HG03575 (cell line): Measurements from ENCODE around the gene NCKIPSD.

ENCODE experiments used
- ATAC-seq: cut with Tn5 transposase; IDR thresholded peaks from one replicate; pipeline ENCODE4 v1.9.1; 2021; ENCODE audit not compliant: unreplicated experiment, insufficient number of reproducible peaks, low FRiP score; ENCODE audit errors: extremely low read depth

The NCKIPSD gene

DNA sequence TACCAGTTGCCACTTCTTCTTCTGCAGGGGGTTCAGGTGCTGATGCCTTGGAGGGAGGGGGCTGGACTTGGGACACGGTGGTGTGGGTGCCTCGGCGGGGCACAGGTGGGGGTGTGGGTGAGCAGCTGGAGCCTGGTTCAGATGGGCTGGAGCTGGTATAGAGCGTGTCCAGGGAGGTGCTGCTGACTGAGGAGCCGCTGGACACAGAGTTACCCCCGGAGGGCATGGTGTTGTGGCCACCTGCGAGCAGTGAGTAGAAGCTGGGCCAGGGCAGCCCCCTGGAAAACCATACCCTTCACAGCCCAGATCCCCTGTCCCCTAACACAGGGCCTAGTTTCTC lies 4.2 kb downstream of the NCKIPSD start:
- no peak for ATAC-seq

DNA sequence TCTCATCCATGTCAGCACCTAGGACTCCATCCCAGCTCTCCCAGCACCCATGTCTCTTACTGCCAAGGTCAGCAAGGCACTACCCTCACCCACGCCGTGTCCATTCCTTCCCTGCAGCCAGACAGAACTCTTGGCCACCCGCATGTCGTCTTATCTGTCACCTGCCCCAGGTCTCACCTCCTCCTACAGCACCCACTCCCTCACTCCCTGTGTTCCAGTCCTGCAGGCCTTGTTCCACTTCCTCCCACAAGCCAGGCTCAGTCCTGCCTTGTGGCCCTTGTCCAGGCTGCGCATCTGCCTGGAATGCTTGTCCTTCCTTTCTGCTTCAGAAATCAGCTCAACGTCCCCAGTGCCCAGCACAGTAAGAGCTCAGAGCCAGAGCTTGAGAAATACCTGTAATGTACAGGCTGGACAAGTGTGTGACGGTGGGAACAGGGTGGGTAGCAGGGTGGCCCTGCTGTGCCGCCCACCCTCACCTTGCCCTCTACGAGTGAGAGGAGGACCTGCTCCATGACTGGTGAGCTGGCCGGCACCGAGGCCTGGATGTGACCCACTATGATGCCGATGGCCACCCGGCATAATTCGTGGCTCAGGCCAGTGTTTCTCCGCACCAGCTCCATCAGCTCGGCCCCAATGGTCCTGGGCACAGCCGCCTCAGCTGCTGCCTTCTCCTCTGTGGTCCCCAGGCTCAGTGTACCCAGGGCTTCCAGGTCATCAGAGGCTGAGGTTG lies 4.7 kb downstream of the NCKIPSD start:
- ATAC-seq: no peak

DNA sequence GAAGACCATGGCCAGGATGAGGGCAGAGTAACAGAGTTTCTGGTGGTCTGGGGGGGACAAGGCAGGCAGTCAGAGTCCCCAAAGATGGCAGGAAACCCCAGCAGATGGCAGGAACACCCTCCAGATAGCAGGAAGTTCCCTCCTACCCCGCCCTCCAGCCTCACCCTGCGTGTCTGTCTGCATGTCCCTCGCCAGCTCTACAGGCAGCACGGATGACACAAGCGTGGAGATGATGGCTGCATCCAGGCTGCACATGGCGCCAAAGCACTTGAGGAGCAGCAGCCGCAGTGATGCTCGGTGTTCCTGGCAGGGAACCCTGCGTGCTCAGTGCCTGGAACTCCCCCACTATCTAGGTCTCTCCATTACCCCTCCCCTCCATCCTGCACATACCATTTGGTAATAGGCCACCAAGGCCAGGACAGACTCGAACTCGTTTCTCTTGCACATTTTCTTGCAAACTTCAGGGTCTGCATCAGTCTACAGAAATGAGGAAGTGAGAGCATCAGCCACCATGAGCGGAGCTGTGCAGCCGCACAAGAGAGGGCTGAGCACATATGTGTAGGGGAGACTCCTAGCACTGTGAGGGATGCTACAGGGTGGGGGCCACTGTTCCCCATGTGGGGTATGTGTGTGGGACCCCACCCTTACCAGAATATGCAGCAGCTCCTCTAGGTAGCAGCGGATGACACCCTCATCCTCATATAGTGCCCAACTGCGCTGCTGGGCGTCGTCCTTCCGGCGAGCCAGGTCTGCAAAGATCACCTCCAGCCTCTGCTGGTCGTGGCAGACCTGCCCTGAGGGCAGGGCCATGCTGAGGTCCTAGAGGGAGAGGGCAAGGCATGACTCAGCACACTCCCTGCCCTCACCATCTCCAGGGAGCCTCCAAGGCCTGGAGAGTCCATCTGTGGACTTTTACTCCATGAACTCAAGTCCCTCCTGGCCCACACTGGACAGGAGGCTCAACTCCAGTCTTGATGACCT lies 6.0 kb downstream of the NCKIPSD start:
- ATAC-seq: no peak

DNA sequence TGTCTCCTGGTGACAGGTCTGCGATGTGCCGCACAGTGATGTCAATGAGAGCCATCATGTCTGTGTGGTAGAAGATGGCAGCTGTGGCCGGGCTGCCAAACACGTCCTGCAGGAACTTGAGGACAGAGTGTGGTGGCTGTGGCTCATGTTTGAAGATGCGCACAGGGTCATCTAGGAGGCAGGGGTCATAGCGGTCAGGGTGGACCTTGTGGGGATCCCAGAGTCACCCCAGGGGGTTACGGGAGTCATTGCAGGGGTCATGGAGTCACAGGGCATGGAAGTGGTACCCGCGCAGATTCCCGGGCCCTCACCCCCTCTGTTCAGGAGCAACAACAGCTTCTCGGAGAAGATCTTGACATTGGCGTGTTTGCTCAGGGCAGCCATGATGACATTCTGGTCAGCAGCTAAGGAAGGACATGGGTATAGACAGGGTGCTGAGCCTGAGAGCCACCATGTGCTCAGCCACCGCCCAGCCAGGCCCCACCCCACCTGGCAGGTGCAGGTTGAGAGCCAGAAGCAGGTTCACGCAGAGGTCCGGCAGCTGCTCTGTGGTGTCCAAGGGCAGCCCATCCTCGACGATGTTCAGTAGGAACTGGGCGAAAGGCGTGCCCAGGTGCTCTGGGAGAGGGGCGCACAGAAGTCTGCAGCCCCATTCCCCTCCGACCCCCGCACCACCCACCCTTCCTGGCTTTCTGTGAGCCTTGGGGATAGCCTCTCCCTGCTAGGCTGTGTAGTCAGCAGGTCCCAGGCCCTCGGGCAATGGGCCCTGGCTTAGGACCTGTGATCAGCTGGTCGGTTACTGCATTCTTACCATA lies 6.9 kb downstream of the NCKIPSD start:
- no peak for ATAC-seq

DNA sequence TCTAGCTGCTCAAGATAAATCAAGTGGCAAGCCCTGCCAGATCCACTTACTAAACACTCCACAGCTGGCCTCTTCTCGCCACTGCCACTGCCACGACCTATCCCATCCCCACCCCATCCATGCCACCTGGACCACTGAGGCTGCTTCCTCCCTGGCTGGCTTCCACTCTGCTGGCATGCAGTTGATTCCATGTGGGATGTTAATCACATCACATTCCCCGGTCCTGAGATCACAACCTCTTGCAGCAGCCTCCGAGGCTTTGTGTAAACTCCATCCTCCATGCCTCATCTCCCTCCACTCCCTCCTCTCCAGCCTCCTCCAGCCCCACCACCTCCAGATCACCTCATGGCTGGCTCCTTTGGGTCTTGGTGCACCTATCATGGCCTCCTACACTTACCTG lies 7.7 kb downstream of the NCKIPSD start:
- ATAC-seq: no peak

DNA sequence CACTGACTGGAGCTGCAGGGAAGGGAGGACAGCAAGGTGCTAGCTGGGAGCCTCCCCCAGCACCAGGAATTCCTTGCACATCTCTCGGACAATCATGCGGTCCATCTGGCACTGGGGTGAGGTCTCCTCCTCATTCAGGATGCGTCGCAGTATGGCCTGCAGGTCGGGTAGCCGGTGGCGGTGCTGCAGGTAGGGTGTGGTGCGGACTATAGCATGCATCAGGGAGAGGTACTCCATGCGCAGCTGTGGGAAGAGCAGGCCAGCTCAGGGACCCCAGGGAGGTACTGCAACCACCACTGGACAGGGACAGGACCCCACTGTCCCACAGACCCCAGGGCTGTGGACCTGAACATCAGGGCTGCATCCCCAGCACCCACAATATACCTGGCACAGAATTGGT lies 11.2 kb downstream of the NCKIPSD start:
- ATAC-seq: no peak

DNA sequence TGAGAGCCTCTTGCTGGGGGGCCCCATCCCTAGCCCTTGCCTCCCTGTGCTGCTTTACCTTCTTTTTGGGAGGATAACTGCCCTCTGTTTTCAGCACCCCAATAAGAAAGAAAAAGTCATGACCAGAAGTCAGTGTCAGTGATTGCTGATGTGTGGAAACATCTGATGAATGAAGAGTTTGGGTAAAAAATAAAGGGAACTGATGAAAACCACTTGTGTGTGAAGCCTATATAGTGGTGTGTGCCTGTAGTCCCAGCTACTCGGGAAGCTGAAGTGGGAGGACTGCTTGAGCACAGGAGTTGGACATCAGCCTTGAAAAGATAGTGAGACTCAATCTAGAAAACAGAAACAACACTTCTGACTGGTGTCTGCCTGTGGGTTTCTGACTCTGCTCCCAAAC lies 13.2 kb downstream of the NCKIPSD start:
- no peak for ATAC-seq

DNA sequence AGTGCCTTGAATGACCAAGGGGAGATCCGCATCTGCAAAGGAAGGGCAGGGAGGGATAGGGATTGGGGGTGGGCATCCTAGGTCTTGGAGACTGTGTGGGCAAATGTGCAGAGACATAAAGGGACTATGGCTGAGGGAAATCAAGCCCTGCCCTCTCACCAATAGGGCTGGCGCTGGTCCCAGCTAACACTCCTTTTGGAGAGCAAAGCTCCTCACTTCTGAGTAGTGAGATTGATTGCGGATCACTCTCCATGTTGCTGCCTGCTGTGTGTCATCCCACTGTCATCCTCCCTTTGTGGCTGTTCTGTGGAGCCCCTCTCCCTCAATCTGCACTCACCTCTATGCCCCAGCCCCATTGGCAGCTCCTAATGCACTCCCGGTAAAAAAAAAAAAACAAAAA lies 20.8 kb downstream of the NCKIPSD start:
- no peak for ATAC-seq

DNA sequence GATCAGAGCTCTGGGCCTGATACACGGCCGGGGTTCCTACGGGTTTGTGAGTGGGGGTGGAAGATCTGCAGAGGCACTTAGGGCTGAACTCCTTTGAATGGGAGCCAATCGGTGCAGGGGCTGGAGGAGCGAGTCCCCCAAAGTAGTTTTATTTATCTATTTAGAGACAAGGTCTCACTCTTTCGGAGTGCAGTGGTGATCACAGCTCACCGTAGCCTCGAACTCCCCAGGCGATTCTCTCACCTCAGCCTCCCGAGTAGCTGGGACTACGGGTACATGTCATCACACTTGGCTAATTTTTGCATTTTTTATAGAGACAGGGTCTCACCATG lies 21.4 kb downstream of the NCKIPSD start:
- no peak for ATAC-seq

DNA sequence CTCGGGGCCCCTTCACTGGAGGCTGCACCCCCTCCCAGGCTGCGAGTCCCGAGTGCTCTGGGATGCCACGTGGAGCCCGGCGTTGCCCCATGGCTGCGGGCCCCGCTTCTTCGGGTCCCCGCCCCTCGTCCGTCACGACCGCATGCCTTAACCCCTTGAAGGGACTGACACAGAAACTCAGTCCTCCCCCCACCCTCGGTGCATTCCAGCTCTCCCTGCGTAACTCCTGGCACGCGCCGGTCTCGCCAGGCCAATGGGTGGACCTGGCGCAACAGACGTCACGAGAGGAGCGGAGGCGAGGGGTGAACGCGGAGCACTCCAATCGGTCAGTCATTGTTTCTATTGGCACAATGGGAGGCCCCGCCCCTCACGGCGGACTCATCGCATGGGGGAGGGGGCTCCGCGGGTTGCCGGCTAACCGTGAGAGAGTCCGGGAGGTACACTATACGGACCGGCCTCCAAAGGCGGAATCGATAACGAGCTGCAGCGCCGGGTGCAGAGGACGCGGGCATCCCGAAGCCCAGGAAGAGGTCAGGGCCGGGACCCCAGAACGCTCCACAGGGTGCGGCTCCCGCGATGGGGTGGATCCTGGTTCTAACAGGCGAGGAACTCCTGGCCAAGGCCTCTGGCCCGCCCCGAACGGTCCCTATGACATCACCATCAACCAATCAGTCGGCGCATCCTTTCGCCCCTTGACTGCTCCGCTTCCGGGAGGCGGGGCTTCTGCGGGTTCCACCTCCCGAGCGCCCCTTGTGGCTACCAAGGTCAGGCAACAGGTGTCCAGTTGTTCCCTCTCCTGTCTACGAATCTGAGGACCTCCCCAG lies 22.0 kb downstream of the NCKIPSD start:
- no peak for ATAC-seq

DNA sequence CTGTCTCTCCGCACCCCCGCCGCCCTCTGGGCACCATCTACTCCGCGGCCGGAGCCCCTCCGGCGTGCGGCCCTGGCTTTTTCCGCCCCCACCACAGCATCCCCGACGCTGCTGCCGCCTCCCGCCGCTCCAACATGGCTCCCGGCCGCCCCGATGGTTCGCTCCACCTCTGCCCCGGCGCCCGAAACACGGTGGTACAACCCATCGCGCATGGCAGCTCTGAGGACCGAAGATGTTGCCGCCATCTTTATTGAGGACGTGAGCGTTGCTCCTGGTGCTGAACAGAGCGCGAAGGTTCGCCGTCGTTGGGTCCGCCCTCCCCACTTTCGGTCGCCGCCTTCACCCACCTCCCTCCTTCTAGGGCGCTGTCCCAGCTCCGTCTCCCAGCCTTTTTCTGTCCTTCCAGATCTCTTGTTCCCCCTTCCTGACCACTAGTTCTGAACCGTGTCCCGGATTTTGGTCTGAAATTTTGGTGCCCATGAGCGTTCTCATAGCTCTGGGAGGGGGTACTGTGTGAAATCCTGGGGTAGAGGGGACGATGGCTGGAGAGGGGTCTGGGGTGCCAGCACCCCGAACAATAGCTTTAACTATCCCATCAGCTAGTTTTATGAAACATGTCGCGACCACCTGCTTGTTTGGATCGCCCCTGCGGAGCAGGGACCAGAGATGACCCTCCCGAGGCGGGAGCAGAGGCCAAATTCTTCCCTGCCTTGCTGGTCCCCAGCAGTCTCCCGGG lies 22.8 kb downstream of the NCKIPSD start, which contains the start of gene CELSR3:
Gene CELSR3 (minus strand): TSS at position 134 of the 736 bp plus-strand sequence. CDS start 252 bp downstream, outside the sequence.
- ATAC-seq: no peak

DNA sequence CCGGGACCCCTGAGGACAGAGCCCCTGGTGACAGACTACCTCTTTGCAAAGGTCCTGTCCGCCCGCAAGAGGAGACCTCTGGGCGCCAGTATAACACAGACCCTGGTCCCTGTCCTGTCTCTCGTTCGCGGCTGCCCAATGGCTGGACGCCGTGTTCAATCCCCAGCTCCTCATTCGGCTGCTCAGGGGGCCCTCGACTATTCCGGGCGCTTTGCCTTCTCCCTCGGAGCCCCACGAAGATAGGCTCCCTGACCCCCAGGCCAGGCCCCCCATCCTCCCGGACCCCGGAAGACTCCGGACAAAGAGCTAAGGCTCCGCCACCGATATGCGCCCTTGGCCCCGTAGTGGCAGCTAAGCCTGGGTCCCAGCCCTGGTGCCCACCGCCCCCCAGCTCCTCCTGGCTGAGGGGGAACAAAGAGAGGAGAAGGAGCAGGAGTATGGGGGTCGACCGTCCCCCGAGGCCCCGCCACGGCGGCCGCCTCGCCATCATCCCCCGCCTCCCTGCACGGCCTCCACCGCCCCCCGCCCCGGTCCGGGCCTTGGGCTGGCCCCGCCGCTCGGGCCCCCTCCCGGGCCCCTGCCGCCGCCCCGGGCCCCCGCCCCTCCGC lies 23.5 kb downstream of the NCKIPSD start:
- no peak for ATAC-seq

DNA sequence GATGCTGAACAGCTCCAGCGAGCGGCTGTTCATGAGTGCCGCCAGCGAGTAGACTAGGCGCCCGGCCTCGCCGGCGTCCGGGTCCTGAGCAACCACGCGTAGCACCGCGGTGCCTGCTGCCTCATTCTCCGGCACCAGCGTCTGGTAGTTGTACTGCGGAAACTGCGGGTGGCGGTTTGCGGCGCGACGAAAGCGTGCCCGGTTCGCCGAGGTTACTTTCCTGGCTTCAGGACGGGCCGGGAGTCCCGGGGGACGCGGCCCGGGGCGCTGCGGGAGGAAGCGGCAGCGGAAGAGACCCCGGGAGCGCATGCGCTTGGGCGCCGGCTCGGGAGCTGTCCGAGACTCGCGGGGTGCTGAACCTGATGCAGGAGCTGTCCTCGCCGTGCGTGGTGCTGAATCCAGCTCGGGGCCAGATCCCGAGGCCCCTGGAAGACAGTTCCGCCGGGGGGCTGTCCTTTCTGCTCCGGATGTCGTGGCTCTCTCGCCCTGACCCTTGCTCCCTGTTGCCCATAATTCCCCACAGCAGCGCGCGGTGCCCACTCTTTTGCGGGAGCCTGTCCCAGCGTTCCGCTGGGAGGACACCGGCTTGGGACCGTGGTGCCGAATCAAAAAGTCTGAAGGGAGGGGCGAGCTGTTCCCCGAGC lies 24.1 kb downstream of the NCKIPSD start:
- ATAC-seq: no peak

DNA sequence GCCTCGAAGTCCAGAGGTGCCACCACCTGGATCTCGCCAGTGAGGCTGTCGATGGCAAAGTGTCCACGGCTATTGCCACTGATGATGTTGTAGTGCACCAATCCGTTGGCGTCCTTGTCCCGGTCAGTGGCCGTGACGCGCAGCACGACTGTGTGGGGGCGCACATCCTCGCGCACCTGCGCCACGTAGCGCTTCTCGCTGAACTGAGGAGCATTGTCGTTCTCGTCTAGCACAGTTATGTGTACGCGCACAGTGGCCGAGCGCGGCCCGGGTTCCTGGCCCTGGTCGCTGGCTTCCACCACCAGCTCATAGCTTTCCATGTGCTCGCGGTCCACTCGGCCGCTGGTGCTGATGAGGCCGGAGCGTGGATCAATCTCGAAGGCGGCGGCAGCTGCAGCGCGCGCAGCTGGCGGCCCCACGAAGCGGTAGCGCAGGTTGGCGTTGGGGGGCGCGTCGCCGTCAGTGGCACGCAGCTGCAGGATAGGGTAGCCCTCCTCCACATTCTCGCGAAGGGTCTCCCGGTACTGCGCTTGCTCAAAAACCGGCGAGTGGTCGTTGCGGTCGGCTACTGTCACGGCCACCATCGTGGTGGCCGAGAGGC lies 24.8 kb downstream of the NCKIPSD start:
- ATAC-seq: no peak

DNA sequence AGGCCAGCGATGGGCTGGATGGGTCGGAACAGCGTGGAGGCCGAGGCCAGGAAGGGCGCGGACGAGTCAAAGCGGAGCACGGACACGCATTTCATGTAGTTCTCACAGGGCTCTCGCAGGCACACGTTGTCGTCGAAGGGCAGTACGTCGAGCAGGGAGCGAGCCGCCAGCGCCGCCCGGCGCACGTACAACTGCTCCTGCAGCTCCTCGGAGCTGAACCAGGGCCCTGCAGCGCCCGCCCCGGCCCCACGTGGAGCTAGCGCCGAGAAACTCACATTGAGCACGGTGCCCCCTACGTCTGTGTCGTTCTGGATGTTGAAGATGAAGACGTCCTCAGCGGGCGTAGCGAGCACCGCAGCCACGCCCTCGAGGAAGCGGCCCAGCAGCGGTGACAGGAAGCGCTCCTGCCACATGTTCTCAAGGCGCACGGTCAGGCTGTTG lies 28.9 kb downstream of the NCKIPSD start:
- ATAC-seq: no peak

DNA sequence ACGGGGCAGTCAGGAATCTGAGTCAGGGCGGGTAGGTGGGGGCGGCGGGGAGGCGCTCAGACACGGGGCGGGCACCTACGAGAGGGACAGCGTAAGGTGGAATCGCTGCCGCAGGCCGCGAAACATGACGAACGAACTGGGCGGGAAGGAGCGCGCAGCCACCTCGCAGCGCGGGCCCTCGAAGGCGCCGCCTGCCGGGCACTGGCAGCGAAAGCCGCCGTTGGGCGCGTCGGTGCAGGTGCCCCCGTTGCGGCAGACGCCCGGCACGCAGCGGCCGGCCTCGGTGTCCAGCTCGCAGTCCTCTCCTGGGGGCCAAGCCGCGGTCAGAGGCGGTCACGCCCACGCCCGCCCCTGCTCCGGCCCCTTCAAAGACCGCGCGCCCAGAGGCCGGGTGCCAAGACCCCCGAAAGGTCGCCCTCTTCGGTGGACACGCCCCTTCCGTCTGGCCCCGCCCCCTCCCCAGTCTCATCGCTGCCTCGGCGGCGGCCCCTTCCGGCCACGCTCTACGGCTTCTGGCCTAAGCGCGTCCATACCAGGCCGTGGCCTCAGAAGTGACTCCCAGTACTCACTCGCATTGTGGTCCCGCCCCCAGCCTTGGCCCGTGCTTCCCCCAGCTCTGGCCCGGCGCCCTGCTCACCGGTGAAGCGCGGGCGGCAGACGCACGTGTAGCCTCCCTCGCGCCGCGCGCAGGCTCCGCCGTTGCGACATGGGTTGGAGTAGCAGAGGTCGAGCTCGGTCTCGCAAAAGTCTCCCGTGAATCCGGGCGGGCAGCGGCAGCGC lies 29.5 kb downstream of the NCKIPSD start:
- ATAC-seq: no peak
